Heart right ventricle (tissue), 16 donors: Measurements from ENCODE around the gene RAET1L. TPM values are rescaled to one million over a fixed set of nuclear protein-coding genes. Genes with fewer than 3 reads are reported as not detected.
"Not testable (repeated sequence)": the region's sequence is repeated elsewhere in the genome, so short reads cannot be mapped to it uniquely, and the experiment has no call there.

ENCODE experiments used
- ATAC-seq, 8 donors: fragments of 200-7000 bp; cut with Tn5 transposase; one replicate each; pipeline ENCODE4 v1.9.1; 2020; ENCODE audit warnings: mild to moderate bottlenecking in 8 of 8, moderate library complexity in 8 of 8, moderate number of reproducible peaks in 1 of 8
- DNase-seq, 2 donors: peaks; one replicate each; pipeline ENCODE4 v3.0.0-alpha.2; 2020
- H3K27ac ChIP-seq, 10 donors: fragments of 200-600 bp; sonication (generic) in 2 of 10; one replicate each; pipeline versions ENCODE4 v1.5.0 to v1.8.0; 2020 to 2022; ENCODE audit warnings: mild to moderate bottlenecking in 3 of 10
- H3K27me3 ChIP-seq, 7 donors: fragments of 200-600 bp; one replicate each; pipeline ENCODE4 v1.8.0; 2021 to 2022; ENCODE audit warnings: mild to moderate bottlenecking in 2 of 7
- H3K36me3 ChIP-seq, 9 donors: fragments of 200-600 bp; sonication (generic) in 1 of 9; one replicate each; pipeline versions ENCODE4 v1.5.0 to v1.8.0; 2020 to 2022; ENCODE audit warnings: mild to moderate bottlenecking in 2 of 9
- H3K4me1 ChIP-seq, 9 donors: fragments of 200-600 bp; sonication (generic) in 1 of 9; one replicate each; pipeline versions ENCODE4 v1.5.0 to v1.8.0; 2020 to 2022; ENCODE audit warnings: mild to moderate bottlenecking in 4 of 9
- H3K4me3 ChIP-seq, 10 donors: fragments of 200-600 bp; sonication (generic) in 2 of 10; one replicate each; pipeline versions ENCODE4 v1.5.0 to v1.8.0; 2020 to 2022; ENCODE audit warnings: mild to moderate bottlenecking in 7 of 10, moderate library complexity in 2 of 10
- H3K9me3 ChIP-seq, 11 donors: fragments of 200-600 bp in 10 of 11; sonication (generic) in 2 of 11; one replicate each; pipeline versions ENCODE4 v1.5.0 to v1.8.0; 2013 to 2022; ENCODE audit warnings: mild to moderate bottlenecking in 2 of 11, control low read depth in 1 of 11, moderate library complexity in 1 of 11
- CTCF ChIP-seq, 9 donors: fragments of 200-600 bp; sonication (generic) in 2 of 9; IDR thresholded peaks; one replicate each; pipeline versions ENCODE4 v1.5.0 to v1.8.0; 2021 to 2022; ENCODE audit warnings: antibody characterized with exemption in 9 of 9, mild to moderate bottlenecking in 5 of 9, moderate library complexity in 1 of 9
- WGBS, 2 donors: extraction: QIAGEN DNeasy Blood & Tissue Kit; methylation state at CpG; one replicate each; pipeline ENCODE4 v1.1.7; 2013; ENCODE audit warnings: inconsistent platforms in 1 of 2; 5-methylcytosine and 5-hydroxymethylcytosine counted together
- intact Hi-C, 10 donors: fragments of 100-400 bp; cut with DNase I; formaldehyde crosslinking; loops; one replicate each; pipeline versions ENCODE4 v1.11.1 to v1.14.2; 2022
- polyA plus RNA-seq, 2 donors: library from polyadenylated mRNA; stranded (reverse); fragments of 200-250 nt; gene quantifications; one replicate each; pipeline ENCODE4 v1.2.3, GENCODE V29; 2013
- total RNA-seq, 10 donors: library from RNA; stranded (reverse); fragmentation: NEBNext Ultra II Directional in 3 of 10; extraction: Animal tissue kit (Norgen Biotek cat#: 25700) in 3 of 10; gene quantifications; one replicate each; pipeline versions ENCODE4 v1.2.1 to v1.2.4, GENCODE V29; 2021 to 2023
- donor health status: Arrhythmogenic right ventricular cardiomyopathy.
- donor health status: ischemic (EF 13 %, LVEDD 7.1; RV severe dilation, severe dysfunction).
- donor health status: healthy with polysubstance abuse.
- donor health status: DM: no; HTN: yes; CAD: no.
- donor health status: DM: no; HTN: no; CAD: no.
- donor health status: ischemic (EF 25% LVEDD 6.9; RV normal size, moderate dysfunction).
- donor health status: ischemic (EF 25% LVEDD 5.7; RV mildly dilated, moderate dysfunction).
- donor health status: healthy.
- donor health status: DM: yes; HTN: yes; CAD: no.
- donor health status: Ischemic cardiomyopathy.
- donor health status: ischemic (EF 35%, LVEDD 5.7; RV mildly dilated, moderate dysfunction).
- donor health status: nonischemic (EF 11% LVEDD 7.7; RV severe dilation, severe dysfunction).
- donor health status: DM: yes; HTN: yes; CAD: no.
- donor health status: PGD.
- donor health status: ischemic (EF 29% LVEDD 5.4; RV normal size, mild dysfunction).
- donor health status: nonischemic (EF 23%, LVEDD 6.1; RV moderate dilation, normal function).

The RAET1L gene
- total and polyA plus RNA-seq, 12 donors, result 0.03 TPM; not detected in 11

GRCh38 chr6:150004783-150005717, 20.3 kb downstream of the RAET1L start:
- no peaks in the 10 kb centered on the region for H3K36me3 ChIP-seq
- H3K4me1 ChIP-seq, result peaks cover 6 to 16% (median 11%) of the 10 kb centered on the region in 9 donors
- DNase-seq (peak; percentile 94), ATAC-seq (peak; percentile 99)
- H3K4me3 ChIP-seq, result peak overlapping the region; percentile 21 to 78 (median 66)
- WGBS, 2 donors, result 1% methylated on average over 79 of the region's 79 CpGs
- H3K9me3 ChIP-seq, result no peaks in the 10 kb centered on the region
- intact Hi-C loops, result loop anchor here in 3 of 10 donors (2.0 to 5.0 kb wide), 2 partner anchors 62 to 68 kb away; partner anchors contain the start of gene ULBP2 (in 1 of the 3)
- H3K27me3 ChIP-seq, result peaks cover 8 to 70% (median 55%) of the 10 kb centered on the region in 7 donors
- peak overlapping the region in 3 of 10 donors; percentile 39 to 42 (median 41) for H3K27ac ChIP-seq
- peak in 1 of 9 donors; percentile 7 for TF ChIP-seq CTCF (IDR thresholded peaks at IDR 0.05)

GRCh38 chr6:150004101-150004782, 21.1 kb downstream of the RAET1L start:
- Histone ChIP-seq H3K4me3 (peak overlapping the region in 9 of 10 donors; percentile 21 to 78 (median 69)), H3K4me1 (peaks cover 6 to 16% (median 11%) of the 10 kb centered on the region in 9 donors), H3K27me3 (peaks cover 4 to 64% (median 55%) of the 10 kb centered on the region in 7 donors), H3K9me3 (no peaks in the 10 kb centered on the region), H3K36me3 (no peaks in the 10 kb centered on the region), H3K27ac (peak overlapping the region in 1 of 10 donors; percentile 39)
- TF ChIP-seq CTCF (IDR thresholded peaks at IDR 0.05), result no peak
- no peak for ATAC-seq
- no peak for DNase-seq
- WGBS, 2 donors, result 37 to 38% methylated on average over 13 to 14 of the region's 14 CpGs
- intact Hi-C loops, result loop anchor here in 1 of 10 donors (2.0 kb wide), 1 partner anchor 61 kb away; the partner anchor contains the start of gene ULBP2

GRCh38 chr6:150003599-150003998, 21.7 kb downstream of the RAET1L start:
- H3K27me3 ChIP-seq, result peaks cover 0 to 60% (median 53%) of the 10 kb centered on the region in 7 donors
- H3K4me1 ChIP-seq, result peaks cover 6 to 16% (median 11%) of the 10 kb centered on the region in 9 donors
- H3K9me3 ChIP-seq, H3K4me3 ChIP-seq, H3K27ac ChIP-seq, intact Hi-C loops, DNase-seq, ATAC-seq, H3K36me3 ChIP-seq: not testable (repeated sequence)
- WGBS, 2 donors, result 84 to 97% methylated on average over 3 of the region's 3 CpGs

GRCh38 chr6:150002710-150003109, 22.6 kb downstream of the RAET1L start:
- intact Hi-C loops, result no loop called here
- TF ChIP-seq CTCF (IDR thresholded peaks at IDR 0.05), result no peak
- H3K27me3 ChIP-seq, result peaks cover 0 to 55% (median 51%) of the 10 kb centered on the region in 7 donors
- H3K36me3 ChIP-seq, result no peaks in the 10 kb centered on the region
- no peak overlapping the region for H3K27ac ChIP-seq
- H3K9me3 ChIP-seq, result no peaks in the 10 kb centered on the region
- no peak for ATAC-seq
- DNase-seq, result no peak
- no peak overlapping the region for H3K4me3 ChIP-seq
- WGBS, 2 donors, result 96 to 98% methylated on average over 2 of the region's 2 CpGs
- peaks cover 6 to 16% (median 11%) of the 10 kb centered on the region in 9 donors for H3K4me1 ChIP-seq
